GM13976 (cell line): ENCODE data around the gene PTPRR.

ENCODE experiments used
- DNase-seq: peaks from one replicate; pipeline ENCODE4 v3.0.0; 2012; ENCODE audit warnings: low spot score
- CTCF ChIP-seq: IDR thresholded peaks from 2 replicates; pipeline ENCODE4 v1.5.1; 2012; ENCODE audit warnings: borderline replicate concordance, mild to moderate bottlenecking; ENCODE audit not compliant: insufficient read depth; ENCODE audit errors: extremely low read depth, missing control alignments, control extremely low read depth
- in situ Hi-C: fragments of 300-500 bp; cut with MboI; formaldehyde crosslinking; loops from one replicate; pipeline ENCODE4 v1.12.0; 2022; ENCODE audit warnings: low sequenced_read_pairs, mixed read lengths, inconsistent platforms; ENCODE audit not compliant: unreplicated experiment

The PTPRR gene

GRCh38 chr12:70890895-70891832 is 29.4 kb downstream of the PTPRR start:
- in situ Hi-C loops: no loop called here
- no peak for TF ChIP-seq CTCF
- DNase-seq: no peak

- DNase-seq: no peak
- no peak for TF ChIP-seq CTCF
- in situ Hi-C loops: no loop called here
These were observed 34.6 kb downstream of the PTPRR start for GRCh38 chr12:70885956-70886355.

GRCh38 chr12:70883855-70884254 is 36.7 kb downstream of the PTPRR start:
- no peak for DNase-seq
- no peak for TF ChIP-seq CTCF
- in situ Hi-C loops: no loop called here

GRCh38 chr12:70880744-70881143 is 39.8 kb downstream of the PTPRR start:
- in situ Hi-C loops: no loop called here
- DNase-seq: no peak
- no peak for TF ChIP-seq CTCF

GRCh38 chr12:70876952-70877351 is 43.6 kb downstream of the PTPRR start:
- in situ Hi-C loops: no loop called here
- no peak for DNase-seq
- TF ChIP-seq CTCF: no peak

- no peak for TF ChIP-seq CTCF
- in situ Hi-C loops: no loop called here
- DNase-seq: no peak
These were observed 44.9 kb downstream of the PTPRR start for GRCh38 chr12:70875628-70876027.
